PC-3 (cell line): ENCODE data around the gene C6.

ENCODE experiments used
- CTCF ChIP-seq: fragments of 300-600 bp; sonication (generic); conservative IDR thresholded peaks from 2 replicates; pipeline ENCODE4 v1.5.1; 2017; ENCODE audit warnings: antibody characterized with exemption, low read depth, mild to moderate bottlenecking, low read length
- EZH2 ChIP-seq: fragments of 300-600 bp; sonication (generic); IDR thresholded peaks from one replicate; pipeline ENCODE4 v1.6.1; 2017; ENCODE audit warnings: antibody characterized with exemption, mild to moderate bottlenecking, low read length; ENCODE audit not compliant: unreplicated experiment

DNA sequence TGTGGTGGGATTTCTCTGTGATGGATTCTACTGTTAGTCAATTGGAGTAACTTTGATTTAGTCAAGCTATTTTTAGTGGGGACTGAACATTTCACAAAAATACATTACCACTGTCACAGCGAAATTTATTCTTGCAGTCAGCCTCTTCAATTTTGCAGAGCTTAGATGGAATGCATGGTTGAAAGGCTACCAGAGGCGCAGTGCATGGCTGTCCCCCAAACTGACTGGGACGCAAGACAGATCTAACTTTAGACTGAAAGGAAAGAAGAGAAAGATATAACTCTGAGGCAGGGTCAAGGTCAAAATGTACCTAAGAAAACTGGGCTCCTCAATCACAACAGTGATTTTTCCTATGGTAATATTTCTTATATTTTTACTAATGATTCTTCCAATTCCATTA lies 13.7 kb downstream of the C6 start:
- TF ChIP-seq CTCF (no peak), EZH2 (no peak)
